ENCODE measurements around the gene DLGAP4. TPM values are rescaled to one million over a fixed set of nuclear protein-coding genes. Genes with fewer than 3 reads are reported as not detected.
A peak's percentile ranks its signal among the peaks of the same experiment; 100 is the strongest.

Gene DLGAP4
- total and polyA plus RNA-seq, 9 of the 15 experiments (the other 6 are each of a cell fraction or from before 2014, with no cell fraction given), result 0.31 to 34.1 (median 4.5) TPM

GRCh38 chr20:36460648-36461599, 154.8 kb downstream of the DLGAP4 start (continued):
- TF ChIP-seq ZNF766 (CRISPR knock-in tag; conservative IDR thresholded peaks at IDR 0.05), result peak; percentile 54; the same call in 1 of the 2 replicates
- TF ChIP-seq, protein P1, sequence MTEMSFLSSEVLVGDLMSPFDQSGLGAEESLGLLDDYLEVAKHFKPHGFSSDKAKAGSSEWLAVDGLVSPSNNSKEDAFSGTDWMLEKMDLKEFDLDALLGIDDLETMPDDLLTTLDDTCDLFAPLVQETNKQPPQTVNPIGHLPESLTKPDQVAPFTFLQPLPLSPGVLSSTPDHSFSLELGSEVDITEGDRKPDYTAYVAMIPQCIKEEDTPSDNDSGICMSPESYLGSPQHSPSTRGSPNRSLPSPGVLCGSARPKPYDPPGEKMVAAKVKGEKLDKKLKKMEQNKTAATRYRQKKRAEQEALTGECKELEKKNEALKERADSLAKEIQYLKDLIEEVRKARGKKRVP (CRISPR knock-in tag; IDR thresholded peaks at IDR 0.05), result no peak
- no peak for TF ChIP-seq NFE2 (IDR thresholded peaks at IDR 0.05; ENCODE audit: low read depth)
- TF ChIP-seq ZBTB9 (CRISPR knock-in tag; IDR thresholded peaks at IDR 0.05), result peak; percentile 83
- peak; percentile 88; the same call in 1 of the 2 replicates for TF ChIP-seq ZBTB17 (CRISPR knock-in tag; IDR thresholded peaks at IDR 0.05)
- no peak for TF ChIP-seq ZBTB8A (IDR thresholded peaks at IDR 0.05; ENCODE audit: partially characterized antibody)
- TF ChIP-seq, protein P2, sequence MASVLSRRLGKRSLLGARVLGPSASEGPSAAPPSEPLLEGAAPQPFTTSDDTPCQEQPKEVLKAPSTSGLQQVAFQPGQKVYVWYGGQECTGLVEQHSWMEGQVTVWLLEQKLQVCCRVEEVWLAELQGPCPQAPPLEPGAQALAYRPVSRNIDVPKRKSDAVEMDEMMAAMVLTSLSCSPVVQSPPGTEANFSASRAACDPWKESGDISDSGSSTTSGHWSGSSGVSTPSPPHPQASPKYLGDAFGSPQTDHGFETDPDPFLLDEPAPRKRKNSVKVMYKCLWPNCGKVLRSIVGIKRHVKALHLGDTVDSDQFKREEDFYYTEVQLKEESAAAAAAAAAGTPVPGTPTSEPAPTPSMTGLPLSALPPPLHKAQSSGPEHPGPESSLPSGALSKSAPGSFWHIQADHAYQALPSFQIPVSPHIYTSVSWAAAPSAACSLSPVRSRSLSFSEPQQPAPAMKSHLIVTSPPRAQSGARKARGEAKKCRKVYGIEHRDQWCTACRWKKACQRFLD (CRISPR knock-in tag; IDR thresholded peaks at IDR 0.05), result peak; percentile 93
- TF ChIP-seq, protein P3, sequence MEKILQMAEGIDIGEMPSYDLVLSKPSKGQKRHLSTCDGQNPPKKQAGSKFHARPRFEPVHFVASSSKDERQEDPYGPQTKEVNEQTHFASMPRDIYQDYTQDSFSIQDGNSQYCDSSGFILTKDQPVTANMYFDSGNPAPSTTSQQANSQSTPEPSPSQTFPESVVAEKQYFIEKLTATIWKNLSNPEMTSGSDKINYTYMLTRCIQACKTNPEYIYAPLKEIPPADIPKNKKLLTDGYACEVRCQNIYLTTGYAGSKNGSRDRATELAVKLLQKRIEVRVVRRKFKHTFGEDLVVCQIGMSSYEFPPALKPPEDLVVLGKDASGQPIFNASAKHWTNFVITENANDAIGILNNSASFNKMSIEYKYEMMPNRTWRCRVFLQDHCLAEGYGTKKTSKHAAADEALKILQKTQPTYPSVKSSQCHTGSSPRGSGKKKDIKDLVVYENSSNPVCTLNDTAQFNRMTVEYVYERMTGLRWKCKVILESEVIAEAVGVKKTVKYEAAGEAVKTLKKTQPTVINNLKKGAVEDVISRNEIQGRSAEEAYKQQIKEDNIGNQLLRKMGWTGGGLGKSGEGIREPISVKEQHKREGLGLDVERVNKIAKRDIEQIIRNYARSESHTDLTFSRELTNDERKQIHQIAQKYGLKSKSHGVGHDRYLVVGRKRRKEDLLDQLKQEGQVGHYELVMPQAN (IDR thresholded peaks at IDR 0.05; ENCODE audit: borderline replicate concordance), result no peak
- TF ChIP-seq ZNF174 (CRISPR knock-in tag; IDR thresholded peaks at IDR 0.05), result no peak
- no peak for TF ChIP-seq ADNP (tag; IDR thresholded peaks at IDR 0.05)
- TF ChIP-seq HDAC8 (tag; IDR thresholded peaks at IDR 0.05), result peak; percentile 91
- no peak for TF ChIP-seq SIRT6 (IDR thresholded peaks at IDR 0.05; ENCODE audit: low read depth, low read length)
- TF ChIP-seq GABPA (tag; conservative IDR thresholded peaks at IDR 0.05; ENCODE audit: low read depth), result no peak
- no peak for TF ChIP-seq MCM7 (IDR thresholded peaks at IDR 0.05)
- TF ChIP-seq NR1H2 (CRISPR knock-in tag; IDR thresholded peaks at IDR 0.05), result no peak
- no peak for TF ChIP-seq TCF15 (CRISPR knock-in tag; IDR thresholded peaks at IDR 0.05)
- 0 out of 2 replicates have a peak, but pooled peaks have one; percentile 36 for TF ChIP-seq ZFP91 (CRISPR knock-in tag; IDR thresholded peaks at IDR 0.05)
- peak; percentile 86; the same call in 1 of the 2 replicates for TF ChIP-seq ZNF830 (CRISPR knock-in tag; IDR thresholded peaks at IDR 0.05)
- TF ChIP-seq KAT8 (IDR thresholded peaks at IDR 0.05; ENCODE audit: low read depth), result no peak
- TF ChIP-seq ZNF696 (CRISPR knock-in tag; conservative IDR thresholded peaks at IDR 0.05), result no peak

All from K562 (cell line).